ENCODE results near the gene NBDY. TPM values are rescaled to one million over a fixed set of nuclear protein-coding genes. Genes with fewer than 3 reads are reported as not detected.
"Not testable (repeated sequence)": the region's sequence is repeated elsewhere in the genome, so short reads cannot be mapped to it uniquely, and the experiment has no call there.

The NBDY gene
- total RNA-seq, 2 experiments from 2014 or later, result 35.6 to 36.0 TPM

- CTCF ChIA-PET, result no interaction called here
Observed at GRCh38 chrX:56797574-56798338, 68.7 kb downstream of the NBDY start.

GRCh38 chrX:56798339-56798711 is 69.3 kb downstream of the NBDY start:
- POLR2A ChIA-PET, result no interaction called here
- CTCF ChIA-PET, result no interaction called here

More at GRCh38 chrX:56797574-56798338, 68.7 kb downstream of the NBDY start:
- POLR2A ChIA-PET, result no interaction called here

- POLR2A ChIA-PET, result no interaction called here
- CTCF ChIA-PET, result interaction anchor here (0.6 kb wide), 1 partner anchor 454 kb away, joined by 3 read pairs; no protein-coding TSS in a partner anchor
Observed at GRCh38 chrX:56798866-56799758, 70.1 kb downstream of the NBDY start.

DNA sequence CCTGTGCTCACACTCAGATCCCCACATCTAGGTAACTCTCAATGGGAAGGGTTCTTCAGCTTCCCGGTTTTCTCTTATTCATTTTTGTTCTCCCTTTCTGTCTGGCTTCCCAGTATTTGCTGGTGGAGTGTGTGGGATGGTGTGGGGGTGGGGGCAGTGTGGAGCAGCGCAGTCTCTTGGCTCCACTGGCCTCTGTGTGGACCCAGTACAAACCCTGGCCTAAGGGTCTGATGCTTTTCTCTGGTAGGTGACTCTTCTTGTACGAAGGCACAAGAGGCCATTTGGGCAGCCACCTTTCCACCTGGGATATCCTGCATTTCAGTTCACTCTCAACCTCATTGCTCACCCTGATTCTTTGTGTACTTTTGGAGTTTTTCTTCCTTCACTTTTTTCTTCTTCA is 71.3 kb downstream of the NBDY start:
- POLR2A ChIA-PET, result no interaction called here
- CTCF ChIA-PET, result no interaction called here

- ChIA-PET CTCF (no interaction called here), POLR2A (no interaction called here)
Observed at GRCh38 chrX:56800801-56801200, 71.8 kb downstream of the NBDY start.

GRCh38 chrX:56802428-56802827 is 73.4 kb downstream of the NBDY start:
- POLR2A ChIA-PET, result no interaction called here
- CTCF ChIA-PET, result no interaction called here

DNA sequence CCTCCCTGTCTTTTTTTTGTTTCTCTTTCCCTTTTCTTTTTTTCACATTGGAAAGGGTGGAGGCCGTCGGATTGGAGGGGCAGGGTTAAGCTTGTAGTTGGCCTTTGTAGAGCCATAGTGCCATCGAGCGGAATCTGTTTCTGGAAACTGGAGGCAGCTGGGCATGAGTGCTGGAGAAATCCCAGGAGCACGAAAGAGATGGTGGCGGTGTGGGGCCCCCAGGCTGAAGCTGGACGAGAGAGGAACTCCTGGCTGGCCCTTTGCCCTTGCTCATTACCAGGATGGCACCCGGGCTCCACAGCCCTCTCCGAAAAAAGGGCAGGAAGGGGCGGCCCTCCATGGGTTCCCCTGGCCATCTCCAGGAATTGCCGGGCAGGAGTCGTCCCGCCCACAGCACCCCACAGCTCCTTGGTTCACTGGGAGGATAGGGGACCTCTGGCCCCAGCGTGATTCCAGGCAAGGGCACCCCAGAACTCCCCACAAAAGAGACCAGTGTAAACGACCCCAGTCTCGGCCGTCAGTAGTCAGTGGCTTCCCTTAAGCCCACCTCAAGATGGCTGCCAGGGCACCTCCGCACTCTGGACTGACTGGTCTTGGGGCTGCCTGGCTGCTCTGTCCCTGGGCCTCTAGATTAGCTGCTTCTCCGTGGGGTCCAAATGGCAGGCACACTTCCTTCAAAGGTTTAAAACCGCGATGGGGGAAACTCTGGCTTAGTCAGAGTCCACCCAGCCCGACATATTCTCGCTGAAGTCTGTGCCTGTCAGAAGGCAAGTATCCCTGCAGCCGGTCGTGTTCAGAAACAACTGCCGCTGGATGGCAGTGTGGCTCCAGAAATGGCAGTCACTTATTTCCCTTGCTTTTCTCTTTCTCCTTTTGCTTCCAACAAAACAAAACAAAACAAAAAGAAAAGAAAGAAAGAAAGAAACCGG is 74.1 kb downstream of the NBDY start:
- CTCF ChIA-PET, result no interaction called here
- POLR2A ChIA-PET, result no interaction called here

- ChIA-PET CTCF (interaction anchor here (0.7 kb wide), 1 partner anchor 174 kb away, joined by 3 read pairs; no protein-coding TSS in a partner anchor), POLR2A (no interaction called here)
Observed at GRCh38 chrX:56803850-56804681, 75.0 kb downstream of the NBDY start.

DNA sequence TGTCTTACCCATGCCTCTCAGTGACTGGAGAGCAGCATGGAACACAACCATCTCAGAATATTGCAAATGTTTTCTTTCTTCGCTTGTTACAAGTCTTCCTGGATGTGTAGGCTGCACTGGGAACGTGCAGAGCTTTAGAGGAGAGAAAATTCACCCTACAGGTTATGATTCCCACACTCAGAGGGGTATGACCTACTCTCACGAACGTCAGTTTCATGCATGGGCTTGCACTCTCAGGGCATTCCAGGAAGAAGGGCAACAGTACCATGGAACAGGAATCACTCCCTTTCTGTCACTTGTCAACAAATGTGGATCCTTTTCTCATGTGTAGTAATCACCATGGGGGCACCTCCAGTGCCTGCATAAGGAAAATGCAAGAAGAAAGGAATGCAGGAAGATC is 75.8 kb downstream of the NBDY start:
- CTCF ChIA-PET, result no interaction called here
- POLR2A ChIA-PET, result no interaction called here

DNA sequence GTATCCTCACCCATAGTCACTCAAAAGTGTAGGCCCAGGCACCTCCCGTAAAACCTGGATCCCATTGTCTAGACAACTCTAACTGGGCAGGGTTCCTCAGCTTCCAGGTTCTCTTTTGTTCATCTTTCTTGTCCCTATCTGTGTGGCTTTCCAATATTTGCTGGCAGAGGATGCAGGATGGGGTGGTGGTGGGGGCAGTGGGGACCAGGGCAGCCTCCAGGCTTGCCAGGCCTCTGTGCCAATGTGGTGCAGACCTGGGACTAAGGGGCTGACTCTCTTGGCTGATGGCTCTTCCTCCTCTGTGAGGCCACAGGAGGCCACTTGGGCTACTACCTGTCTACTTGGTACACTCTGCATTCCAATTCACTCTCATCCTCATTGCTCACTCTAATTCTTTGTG is 76.4 kb downstream of the NBDY start:
- ChIA-PET POLR2A (no interaction called here), CTCF (no interaction called here)

DNA sequence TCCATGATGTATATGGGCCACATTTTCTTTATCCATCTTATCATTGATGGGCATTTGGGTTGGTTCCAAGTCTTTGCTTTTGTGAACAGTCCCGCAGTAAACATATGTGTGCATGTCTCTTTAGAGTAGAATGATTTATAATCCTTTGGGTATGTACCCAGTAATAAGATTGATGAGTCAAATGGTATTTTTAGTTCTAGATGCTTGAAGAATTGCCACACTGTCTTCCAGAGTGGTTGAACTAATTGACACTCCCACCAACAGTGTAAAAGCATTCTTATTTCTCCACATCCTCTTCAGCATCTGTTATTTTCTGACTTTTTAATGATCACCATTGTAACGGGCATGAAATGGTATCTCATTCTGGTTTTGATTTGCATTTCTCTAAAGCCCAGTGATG is 77.1 kb downstream of the NBDY start:
- CTCF ChIA-PET, POLR2A ChIA-PET: not testable (repeated sequence)

GRCh38 chrX:56811599-56811998 is 82.6 kb downstream of the NBDY start:
- CTCF ChIA-PET, result no interaction called here
- POLR2A ChIA-PET, result no interaction called here

DNA sequence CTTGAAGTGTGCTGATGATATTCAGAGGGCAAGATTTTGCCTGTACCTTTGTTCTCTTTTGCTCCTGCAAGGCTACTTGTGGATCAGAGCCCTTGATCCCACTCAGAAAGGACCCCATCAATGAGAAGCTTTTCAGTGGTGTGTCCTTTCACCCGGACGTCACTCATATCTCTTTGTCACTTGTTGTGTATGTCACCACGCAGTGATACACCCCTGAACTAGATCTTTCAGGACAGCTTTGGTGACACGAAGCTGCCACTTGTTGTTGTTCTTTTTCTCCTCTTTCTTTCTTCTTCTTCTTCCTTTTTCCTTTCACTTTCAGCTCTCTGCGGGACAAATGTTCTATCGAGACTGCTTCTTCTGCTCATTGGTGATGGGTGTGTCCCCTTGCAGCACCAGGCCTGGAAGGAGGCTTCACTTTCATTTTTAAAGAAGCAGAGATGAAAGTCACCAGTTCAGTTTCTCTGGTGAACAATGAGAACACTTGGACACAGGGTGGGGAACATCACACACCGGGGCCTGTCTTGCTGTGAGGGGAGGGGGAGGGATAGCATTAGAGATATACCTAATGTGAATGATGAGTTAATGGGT is 83.6 kb downstream of the NBDY start:
- ChIA-PET POLR2A (no interaction called here), CTCF (no interaction called here)

DNA sequence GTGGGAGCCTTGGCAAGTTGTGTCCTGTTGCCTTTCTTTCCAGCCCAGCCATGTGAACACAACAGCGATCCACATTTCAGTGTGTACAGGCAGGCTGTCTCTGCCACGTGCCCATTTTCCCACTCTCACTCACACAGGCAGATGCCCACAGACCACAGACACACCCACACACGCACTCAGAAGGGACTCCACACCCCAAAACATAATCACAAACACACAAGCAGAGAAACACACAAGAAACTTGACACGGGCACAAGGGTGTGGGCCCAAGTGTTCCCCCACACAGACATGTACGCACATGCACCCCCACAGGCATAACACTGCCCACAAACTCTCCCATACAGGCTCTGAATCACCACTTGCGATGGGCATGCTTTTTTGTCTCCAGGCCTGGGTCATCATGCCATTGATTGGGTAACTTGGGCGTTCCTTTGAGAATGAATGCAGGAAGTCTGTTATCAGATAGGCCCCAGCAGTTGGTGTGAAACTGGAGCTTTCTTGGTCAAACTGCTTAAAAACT is 84.3 kb downstream of the NBDY start:
- ChIA-PET CTCF (no interaction called here), POLR2A (no interaction called here)

DNA sequence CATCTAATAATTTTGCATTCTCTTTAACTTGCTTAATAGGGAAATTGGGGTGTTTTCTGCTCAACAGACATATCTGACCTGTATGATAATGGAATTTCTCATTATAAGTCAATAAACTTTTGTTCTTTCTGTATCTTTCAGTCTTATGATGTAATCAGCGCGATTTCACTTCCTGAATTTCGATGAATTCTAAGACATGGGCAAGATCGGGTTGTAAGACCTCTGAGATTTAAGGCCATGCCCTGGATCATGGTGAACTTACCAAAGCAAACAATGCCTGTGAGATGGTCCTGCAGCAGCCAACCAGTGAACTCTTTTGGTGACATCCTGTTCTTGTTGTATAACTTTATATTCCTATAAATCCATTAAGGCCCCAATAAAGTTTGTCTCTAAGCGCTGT is 88.1 kb downstream of the NBDY start:
- ChIA-PET CTCF (no interaction called here), POLR2A (no interaction called here)

- ChIA-PET CTCF (no interaction called here), POLR2A (no interaction called here)
Observed at GRCh38 chrX:56826020-56826419, 97.0 kb downstream of the NBDY start.

- ChIA-PET POLR2A (no interaction called here), CTCF (no interaction called here)
Observed at GRCh38 chrX:56833626-56834025, 104.6 kb downstream of the NBDY start.

DNA sequence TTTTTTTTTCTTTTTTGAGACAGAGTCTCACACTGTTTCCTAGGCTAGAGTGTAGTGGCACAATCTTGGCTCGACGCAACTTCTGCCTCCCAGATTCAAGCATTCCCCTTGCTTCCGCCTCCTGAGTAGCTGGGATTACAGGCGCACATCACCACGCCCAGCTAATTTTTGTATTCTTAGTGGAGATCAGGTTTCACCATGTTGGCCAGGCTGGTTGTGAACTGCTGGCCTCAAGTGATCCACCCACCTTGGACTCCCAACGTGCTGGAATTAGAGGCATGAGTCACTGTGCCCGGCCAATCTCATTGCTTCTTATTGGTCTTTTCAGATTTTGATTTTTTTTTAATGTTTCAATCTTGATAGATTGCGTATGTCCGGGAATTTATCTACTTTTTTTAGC is 124.4 kb downstream of the NBDY start:
- POLR2A ChIA-PET, result no interaction called here
- CTCF ChIA-PET, result no interaction called here

- POLR2A ChIA-PET, result no interaction called here
- CTCF ChIA-PET, result no interaction called here
Observed at GRCh38 chrX:56857042-56857441, 128.0 kb downstream of the NBDY start.

Data from activated CD8-positive, alpha-beta memory T cell treated with anti-CD3 and anti-CD28 coated beads for 36 hours (primary cell).